Suprapubic skin (tissue), 4 donors: ENCODE measurements around the gene PLXNB1. TPM values are rescaled to one million over a fixed set of nuclear protein-coding genes. Genes with fewer than 3 reads are reported as not detected.
"Not testable (repeated sequence)": the region's sequence is repeated elsewhere in the genome, so short reads cannot be mapped to it uniquely, and the experiment has no call there.

Source experiments
- DNase-seq, 2 donors: peaks; one replicate each; pipeline ENCODE4 v3.0.0-alpha.2; 2019; ENCODE audit warnings: low spot score in 2 of 2
- H3K27ac ChIP-seq: fragments of 200-600 bp; sonication (generic); one replicate; pipeline ENCODE4 v1.5.1; 2019
- H3K27me3 ChIP-seq: fragments of 200-600 bp; sonication (generic); one replicate; pipeline ENCODE4 v1.5.1; 2019
- H3K36me3 ChIP-seq: fragments of 200-600 bp; sonication (generic); one replicate; pipeline ENCODE4 v1.5.1; 2019
- H3K4me1 ChIP-seq: fragments of 200-600 bp; sonication (generic); one replicate; pipeline ENCODE4 v1.5.1; 2019
- H3K4me3 ChIP-seq: fragments of 200-600 bp; sonication (generic); one replicate; pipeline ENCODE4 v1.5.1; 2019; ENCODE audit warnings: mild to moderate bottlenecking
- H3K9me3 ChIP-seq: fragments of 200-600 bp; sonication (generic); one replicate; pipeline ENCODE4 v1.5.1; 2019
- EP300 ChIP-seq: sonication (generic); formaldehyde crosslinking; IDR thresholded peaks from one replicate; pipeline ENCODE4 v1.6.1; 2017; ENCODE audit warnings: antibody characterized with exemption
- POLR2A ChIP-seq, 2 donors: fragments of 450-650 bp; IDR thresholded peaks; one replicate each; pipeline ENCODE4 v1.6.1; 2017; ENCODE audit warnings: antibody characterized with exemption in 2 of 2, mild to moderate bottlenecking in 2 of 2, moderate library complexity in 2 of 2
- POLR2AphosphoS5 ChIP-seq, 3 donors: sonication (generic); formaldehyde crosslinking; IDR thresholded peaks; one replicate each; pipeline ENCODE4 v1.6.1; 2017; ENCODE audit warnings: antibody characterized with exemption in 3 of 3
- WGBS: methylation state at CpG from one replicate; pipeline ENCODE4 v1.1.5; 2018; 5-methylcytosine and 5-hydroxymethylcytosine counted together
- total RNA-seq, 4 donors: library from RNA; depleted of rRNA; stranded (reverse); fragments of >200 nt; gene quantifications; one replicate each; pipeline ENCODE4 v1.1.0, GENCODE V29; 2016
- TF ChIP-seq, protein P1 (sequence below), 2 donors: fragments of 200-600 bp in 1 of 2; fragments of 450-650 bp in 1 of 2; sonication (generic) in 1 of 2; IDR thresholded peaks; one replicate each; pipeline ENCODE4 v1.5.1; 2016 to 2019; ENCODE audit warnings: antibody characterized with exemption in 2 of 2, mild to moderate bottlenecking in 1 of 2, moderate library complexity in 1 of 2

Gene PLXNB1
- total RNA-seq, 4 donors from 2014 or later = 188 to 384 (median 220) TPM

DNA sequence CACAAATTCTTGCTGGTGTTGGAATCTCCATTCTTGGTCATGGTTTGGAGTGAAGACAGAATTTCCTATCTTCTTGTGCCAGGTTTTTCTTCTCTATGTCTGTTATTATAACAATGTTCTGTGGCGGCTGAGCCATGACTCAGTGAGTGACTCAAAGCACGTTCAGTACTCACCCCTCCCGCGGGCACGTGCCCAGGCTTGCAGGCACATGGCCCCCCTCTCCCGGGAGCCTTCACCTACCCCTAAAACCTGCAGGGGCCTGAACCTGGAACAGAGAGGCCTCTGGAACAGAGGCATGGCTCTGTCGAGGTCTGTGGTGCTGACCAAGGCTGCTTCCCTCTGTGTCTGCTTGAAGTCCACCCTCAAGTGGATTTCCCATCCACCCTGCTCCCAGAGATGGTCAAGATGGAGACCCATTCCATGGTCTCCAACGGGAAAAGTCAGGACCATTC, 27.6 kb downstream of the PLXNB1 start:
- peaks cover 37% of the 10 kb centered on the region for H3K4me1 ChIP-seq
- 13% methylated on average over 8 of the region's 8 CpGs for WGBS

DNA sequence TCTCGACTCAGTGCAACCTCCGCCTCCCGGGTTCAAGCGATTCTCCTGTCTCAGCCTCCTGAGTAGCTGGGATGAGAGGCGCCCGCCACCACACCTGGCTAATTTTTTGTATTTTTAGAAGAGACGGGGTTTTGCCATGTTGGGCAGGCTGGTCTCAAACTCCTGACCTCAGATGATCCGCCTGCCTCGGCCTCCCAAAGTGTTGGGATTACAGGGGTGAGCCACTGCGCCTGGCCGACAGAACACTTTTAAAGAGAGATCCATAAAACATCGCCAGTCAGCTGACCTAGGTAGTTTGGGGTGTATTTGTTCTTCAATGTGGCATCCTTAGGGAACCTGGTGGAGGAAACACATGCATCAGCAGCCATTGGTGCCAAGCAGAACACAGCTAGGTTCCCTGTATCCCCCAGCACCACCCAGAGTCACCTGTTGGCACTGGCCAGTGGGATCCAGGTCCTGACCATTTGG, 28.4 kb downstream of the PLXNB1 start:
- peaks cover 37% of the 10 kb centered on the region for H3K4me1 ChIP-seq
- DNase-seq = not testable (repeated sequence)
- WGBS = 85% methylated on average over 12 of the region's 12 CpGs

More for the DNA sequence above, 27.6 kb downstream of the PLXNB1 start:
- H3K27me3 ChIP-seq = no peaks in the 10 kb centered on the region
- H3K36me3 ChIP-seq = peaks cover 38% of the 10 kb centered on the region
- H3K9me3 ChIP-seq = no peaks in the 10 kb centered on the region
- H3K4me3 ChIP-seq = no peak overlapping the region
- TF ChIP-seq, protein P1, sequence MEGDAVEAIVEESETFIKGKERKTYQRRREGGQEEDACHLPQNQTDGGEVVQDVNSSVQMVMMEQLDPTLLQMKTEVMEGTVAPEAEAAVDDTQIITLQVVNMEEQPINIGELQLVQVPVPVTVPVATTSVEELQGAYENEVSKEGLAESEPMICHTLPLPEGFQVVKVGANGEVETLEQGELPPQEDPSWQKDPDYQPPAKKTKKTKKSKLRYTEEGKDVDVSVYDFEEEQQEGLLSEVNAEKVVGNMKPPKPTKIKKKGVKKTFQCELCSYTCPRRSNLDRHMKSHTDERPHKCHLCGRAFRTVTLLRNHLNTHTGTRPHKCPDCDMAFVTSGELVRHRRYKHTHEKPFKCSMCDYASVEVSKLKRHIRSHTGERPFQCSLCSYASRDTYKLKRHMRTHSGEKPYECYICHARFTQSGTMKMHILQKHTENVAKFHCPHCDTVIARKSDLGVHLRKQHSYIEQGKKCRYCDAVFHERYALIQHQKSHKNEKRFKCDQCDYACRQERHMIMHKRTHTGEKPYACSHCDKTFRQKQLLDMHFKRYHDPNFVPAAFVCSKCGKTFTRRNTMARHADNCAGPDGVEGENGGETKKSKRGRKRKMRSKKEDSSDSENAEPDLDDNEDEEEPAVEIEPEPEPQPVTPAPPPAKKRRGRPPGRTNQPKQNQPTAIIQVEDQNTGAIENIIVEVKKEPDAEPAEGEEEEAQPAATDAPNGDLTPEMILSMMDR (IDR thresholded peaks at IDR 0.05) = no peak
- no peak for TF ChIP-seq POLR2A (IDR thresholded peaks at IDR 0.05)
- TF ChIP-seq POLR2AphosphoS5 (IDR thresholded peaks at IDR 0.05) = peak in 2 of 3 donors; percentile 83 to 90
- TF ChIP-seq EP300 = peak; percentile 84
- H3K27ac ChIP-seq = peak overlapping the region; percentile 91
- DNase-seq = peak; percentile 95 to 97

DNA sequence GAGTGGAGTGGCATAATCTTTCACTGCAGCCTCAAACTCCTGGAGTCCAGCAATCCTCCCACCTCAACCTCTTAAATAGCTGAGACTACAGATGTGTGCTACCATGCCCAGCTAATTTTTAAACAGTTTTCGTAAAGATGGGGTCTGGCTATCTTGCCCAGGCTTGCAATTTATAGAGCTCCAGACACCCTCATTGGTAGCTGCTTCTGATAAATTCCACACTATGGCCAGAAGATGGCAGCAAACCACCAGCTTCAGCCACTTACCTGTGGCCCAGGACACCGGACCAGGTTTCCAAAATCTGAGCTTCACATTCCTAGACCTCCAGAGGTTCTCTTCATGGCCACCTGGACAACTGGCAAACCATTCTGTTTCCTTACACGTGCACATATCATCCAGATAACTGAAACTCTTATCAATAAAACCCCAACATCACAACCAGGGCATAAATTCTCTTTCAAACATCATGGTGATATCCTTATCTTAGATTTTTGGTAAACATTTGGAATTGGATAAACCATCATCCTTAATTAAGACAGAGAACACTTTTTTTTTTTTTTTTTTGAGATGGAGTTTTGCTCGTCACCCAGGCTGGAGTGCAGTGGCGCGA, 29.0 kb downstream of the PLXNB1 start:
- Histone ChIP-seq H3K36me3 (peaks cover 24% of the 10 kb centered on the region), H3K4me1 (peaks cover 35% of the 10 kb centered on the region), H3K27me3 (no peaks in the 10 kb centered on the region), H3K27ac (peak overlapping the region; percentile 15), H3K9me3 (no peaks in the 10 kb centered on the region), H3K4me3 (no peak overlapping the region)
- WGBS = 64% methylated on average over 6 of the region's 6 CpGs
- no peak for TF ChIP-seq POLR2A (IDR thresholded peaks at IDR 0.05)
- TF ChIP-seq EP300 = no peak
- TF ChIP-seq, protein P1 (IDR thresholded peaks at IDR 0.05) = peak; percentile 74 to 81
- no peak for TF ChIP-seq POLR2AphosphoS5 (IDR thresholded peaks at IDR 0.05)
- peak in 1 of 2 donors; percentile 65 for DNase-seq

More for the DNA sequence above, 28.4 kb downstream of the PLXNB1 start:
- H3K27ac ChIP-seq = peak overlapping the region; percentile 91
- H3K36me3 ChIP-seq = peaks cover 30% of the 10 kb centered on the region
- H3K27me3 ChIP-seq, H3K9me3 ChIP-seq, H3K4me3 ChIP-seq: not testable (repeated sequence)

DNA sequence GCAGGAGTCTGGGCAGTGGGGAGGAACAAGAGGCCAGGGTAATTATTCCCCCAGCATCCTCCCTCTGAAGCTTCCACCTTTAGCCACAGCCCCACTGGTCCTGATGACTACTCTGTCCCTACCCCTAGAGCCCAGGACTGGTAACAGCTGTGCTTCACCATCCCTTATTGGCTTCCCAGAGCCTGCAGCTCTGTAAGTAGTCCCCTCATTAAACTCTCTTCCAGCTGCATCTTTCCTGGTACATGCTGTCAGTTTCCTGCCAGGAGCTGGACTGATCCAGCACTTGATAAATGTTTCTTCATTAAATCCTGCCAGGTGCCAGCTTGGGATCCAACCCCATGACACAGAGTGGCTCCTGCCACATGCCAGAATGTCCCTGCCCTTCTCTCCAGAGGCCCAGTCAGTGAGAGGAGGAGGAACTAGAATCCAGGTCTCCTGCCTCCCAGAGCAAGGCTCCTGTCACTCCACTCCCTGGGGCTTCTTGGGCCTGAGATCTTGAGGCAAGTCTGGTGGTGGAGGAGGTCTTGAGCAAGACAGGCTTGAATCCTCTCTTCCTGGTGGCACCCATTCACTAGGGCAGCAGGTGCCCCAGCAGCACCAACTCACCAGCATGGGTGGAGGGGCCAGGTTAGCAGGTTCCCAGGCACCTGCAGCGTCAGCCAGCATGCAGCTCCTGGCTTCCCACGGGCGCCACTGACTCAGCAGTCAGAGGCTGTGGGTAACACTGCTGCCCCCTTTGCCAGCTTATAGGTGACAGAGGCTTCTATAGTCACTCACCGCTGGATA, 30.3 kb downstream of the PLXNB1 start:
- Histone ChIP-seq H3K27me3 (no peaks in the 10 kb centered on the region), H3K9me3 (no peaks in the 10 kb centered on the region), H3K4me3 (no peak overlapping the region), H3K4me1 (peaks cover 28% of the 10 kb centered on the region), H3K36me3 (peaks cover 13% of the 10 kb centered on the region), H3K27ac (peak overlapping the region; percentile 15)
- peak in 1 of 2 donors; percentile 56 for DNase-seq
- no peak for TF ChIP-seq POLR2A (IDR thresholded peaks at IDR 0.05)
- no peak for TF ChIP-seq POLR2AphosphoS5 (IDR thresholded peaks at IDR 0.05)
- TF ChIP-seq, protein P1 (IDR thresholded peaks at IDR 0.05) = no peak
- no peak for TF ChIP-seq EP300
- 53% methylated on average over 4 of the region's 4 CpGs for WGBS

DNA sequence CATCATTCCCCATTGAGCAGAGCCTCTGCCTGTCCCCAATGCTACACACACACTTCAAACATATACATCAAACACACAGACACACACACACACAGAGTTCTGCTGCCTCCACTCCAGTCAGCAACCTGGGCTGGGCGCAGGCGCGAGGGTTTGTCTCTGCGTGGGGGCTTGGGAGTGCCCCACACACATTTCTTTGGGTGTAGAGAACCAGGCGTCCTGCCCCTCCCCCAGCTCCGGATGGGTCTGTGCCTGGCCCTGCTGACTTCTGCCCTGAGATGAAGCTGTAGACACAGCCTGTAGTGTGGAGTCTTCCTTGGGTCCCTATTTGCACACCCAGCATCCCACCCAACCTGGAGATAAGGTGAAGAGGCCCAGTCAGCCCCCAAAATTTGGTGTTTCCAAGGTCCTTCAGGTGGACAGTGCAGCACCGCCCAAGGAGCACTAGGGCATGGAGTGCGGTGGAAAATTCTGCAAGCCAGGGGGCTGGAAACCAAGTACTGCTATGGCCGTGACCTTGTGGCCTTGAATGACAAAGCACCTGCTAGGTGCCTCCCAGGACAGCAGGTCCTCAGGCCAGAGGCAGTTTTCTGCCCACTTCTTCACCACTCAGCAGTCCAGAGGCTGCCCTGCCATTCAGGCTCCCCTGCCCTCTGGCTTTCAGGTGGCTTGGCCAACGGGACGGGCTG, 31.0 kb downstream of the PLXNB1 start:
- Histone ChIP-seq H3K9me3 (no peaks in the 10 kb centered on the region), H3K27ac (no peak overlapping the region), H3K4me1 (peaks cover 28% of the 10 kb centered on the region), H3K4me3 (no peak overlapping the region), H3K27me3 (no peaks in the 10 kb centered on the region), H3K36me3 (peaks cover 5% of the 10 kb centered on the region)
- no peak for TF ChIP-seq POLR2AphosphoS5 (IDR thresholded peaks at IDR 0.05)
- no peak for TF ChIP-seq EP300
- TF ChIP-seq, protein P1 (IDR thresholded peaks at IDR 0.05) = no peak
- no peak for TF ChIP-seq POLR2A (IDR thresholded peaks at IDR 0.05)
- no peak for DNase-seq
- 41% methylated on average over 11 of the region's 11 CpGs for WGBS
